Stimulated activated CD8-positive, alpha-beta memory T cell treated with anti-CD3 and anti-CD28 coated beads, Interleukin-15, amount 100 ng/mL, for 1 hour (primary cell): Measurements from ENCODE around the gene RBMX2.
A peak's percentile ranks its signal among the peaks of the same experiment; 100 is the strongest.
"Not testable (repeated sequence)": the region's sequence is repeated elsewhere in the genome, so short reads cannot be mapped to it uniquely, and the experiment has no call there.

Experiments
- DNase-seq: peaks from one replicate; pipeline ENCODE4 v3.0.0-alpha.2; 2020; ENCODE audit warnings: low read depth

RBMX2 gene, protein sequence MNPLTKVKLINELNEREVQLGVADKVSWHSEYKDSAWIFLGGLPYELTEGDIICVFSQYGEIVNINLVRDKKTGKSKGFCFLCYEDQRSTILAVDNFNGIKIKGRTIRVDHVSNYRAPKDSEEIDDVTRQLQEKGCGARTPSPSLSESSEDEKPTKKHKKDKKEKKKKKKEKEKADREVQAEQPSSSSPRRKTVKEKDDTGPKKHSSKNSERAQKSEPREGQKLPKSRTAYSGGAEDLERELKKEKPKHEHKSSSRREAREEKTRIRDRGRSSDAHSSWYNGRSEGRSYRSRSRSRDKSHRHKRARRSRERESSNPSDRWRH

DNA sequence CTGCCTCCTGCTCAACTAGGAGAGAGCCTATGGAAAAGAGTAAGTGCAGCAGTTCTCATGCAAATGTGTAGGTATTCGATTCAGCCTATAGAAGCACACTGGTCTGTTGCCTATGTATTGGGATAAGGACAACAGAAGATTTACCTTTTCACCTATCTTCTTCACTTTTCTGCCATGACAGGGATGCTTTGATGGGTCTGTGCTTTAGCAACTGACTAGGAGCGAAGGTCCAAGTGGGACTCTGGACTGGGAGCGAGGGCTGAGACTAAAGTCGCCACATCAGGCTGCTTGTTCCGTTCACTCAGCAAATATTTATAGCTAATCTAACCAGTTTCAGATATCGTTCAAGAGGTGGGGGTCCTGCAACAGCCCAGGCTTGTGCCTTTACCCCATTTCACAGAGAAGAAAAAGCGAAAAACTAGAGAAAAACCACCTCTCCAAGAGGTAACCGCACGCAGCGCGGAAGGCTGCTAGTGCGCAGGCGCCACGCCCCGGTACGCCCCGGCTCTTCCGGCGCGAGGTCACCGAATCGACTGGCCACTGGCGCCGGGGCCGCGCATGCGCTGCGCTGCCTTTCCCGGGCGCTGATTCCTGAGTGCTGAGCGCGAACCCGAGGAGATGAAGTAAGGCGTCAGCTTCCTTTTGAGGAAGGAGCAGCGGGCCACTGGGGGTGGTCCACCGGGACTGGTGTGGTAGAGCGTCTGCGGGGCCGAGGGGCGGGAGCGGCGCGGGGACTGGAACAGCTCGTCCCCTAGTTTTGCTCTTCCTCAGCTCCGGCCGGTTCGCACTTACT lies at the start of gene RBMX2:
RBMX2 (plus strand) TSS at position 573 of the 793 bp plus-strand sequence; CDS start at position 619, 46 bp downstream.
- peak; percentile 21 for DNase-seq

DNA sequence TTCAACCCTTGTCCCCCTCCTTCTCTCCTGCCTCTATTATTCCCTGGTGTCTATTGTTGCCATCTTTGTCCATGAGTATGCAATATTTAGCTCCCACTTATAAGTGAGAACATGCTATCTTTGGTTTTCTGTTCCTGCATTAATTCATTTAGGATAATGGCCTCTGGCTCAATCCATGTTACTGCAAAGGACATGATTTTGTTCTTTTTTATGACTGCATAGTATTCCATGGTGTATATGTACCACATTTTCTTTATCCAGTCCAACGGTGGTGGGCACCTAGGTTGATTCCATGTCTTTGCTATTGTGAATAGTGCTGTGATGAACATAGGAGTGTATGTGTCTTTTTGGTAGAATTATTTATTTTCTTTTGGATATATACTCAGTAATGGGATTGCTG lies 49.7 kb upstream of the RBMX2 start:
- not testable (repeated sequence) for DNase-seq

DNA sequence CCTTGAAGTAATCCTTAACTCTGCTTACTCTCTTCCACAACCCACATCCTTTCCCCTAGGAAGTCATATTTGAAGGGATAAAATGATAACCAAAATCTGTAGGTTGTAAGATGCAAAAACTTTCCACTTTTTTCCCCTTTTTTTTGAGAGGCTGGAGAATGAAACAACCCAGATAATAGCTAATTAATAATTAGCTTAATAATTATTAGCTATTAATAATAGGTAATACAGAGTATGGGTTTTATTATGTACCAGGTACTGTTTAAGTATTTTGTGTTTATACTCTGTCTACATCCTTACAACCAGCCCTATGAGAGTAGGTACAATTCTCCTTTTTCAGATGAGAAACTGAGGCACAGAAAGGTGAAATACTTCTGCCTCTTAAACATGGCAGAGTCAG lies 25.7 kb upstream of the RBMX2 start:
- no peak for DNase-seq

DNA sequence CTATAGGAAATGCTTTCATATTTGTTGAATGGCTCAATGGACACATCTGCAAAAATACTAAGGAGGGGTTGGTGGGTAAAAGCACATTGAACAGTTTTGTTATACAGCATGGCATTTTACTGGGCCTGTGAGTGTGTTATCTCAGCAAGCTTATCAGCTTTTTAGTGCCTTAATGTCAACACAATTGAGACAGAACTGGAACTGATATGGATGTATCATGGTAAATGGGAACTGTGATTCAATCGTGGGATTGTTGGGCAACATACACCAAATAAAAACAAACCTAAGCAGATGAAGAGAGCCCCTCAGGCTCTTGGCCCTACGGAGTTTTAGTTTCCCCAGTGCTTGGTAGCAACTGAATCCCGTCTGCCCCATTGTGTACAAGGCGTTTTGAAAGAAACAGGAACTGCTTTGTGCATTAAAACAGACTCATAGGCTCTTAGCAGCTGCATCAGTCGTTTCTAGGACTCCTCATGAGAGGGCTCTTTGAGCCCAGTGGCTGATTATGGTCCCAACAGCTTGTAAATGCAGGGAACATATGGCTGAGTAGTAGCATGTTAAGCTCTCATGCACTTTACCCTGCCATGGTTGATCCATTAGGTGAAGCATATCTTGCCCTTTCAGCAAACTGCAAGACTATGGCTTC lies 23.6 kb upstream of the RBMX2 start:
- DNase-seq, result no peak

DNA sequence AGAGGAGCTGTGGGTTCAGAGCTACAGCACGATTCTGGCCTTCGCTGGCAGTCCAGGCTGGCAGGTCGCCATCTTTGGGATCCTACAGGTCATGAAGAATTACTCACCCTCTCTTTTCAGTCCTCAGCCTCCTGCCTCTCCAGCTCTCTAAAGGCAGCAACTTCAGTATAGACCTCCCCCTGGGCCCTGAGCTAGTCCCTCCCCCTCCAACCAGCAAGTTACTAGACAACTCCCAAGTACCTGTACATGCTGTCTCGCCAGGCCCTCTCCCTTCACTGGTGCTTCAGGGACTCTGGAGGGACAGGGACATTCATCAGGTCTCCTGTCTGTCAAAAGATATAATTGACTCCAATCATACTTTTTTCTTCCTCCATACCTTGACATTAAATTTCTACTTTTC lies 16.3 kb upstream of the RBMX2 start, which contains the start of gene GPR119:
GPR119 (minus strand) TSS at position 155 of the 400 bp plus-strand sequence. CDS start 227 bp downstream, outside the sequence.
- no peak for DNase-seq

DNA sequence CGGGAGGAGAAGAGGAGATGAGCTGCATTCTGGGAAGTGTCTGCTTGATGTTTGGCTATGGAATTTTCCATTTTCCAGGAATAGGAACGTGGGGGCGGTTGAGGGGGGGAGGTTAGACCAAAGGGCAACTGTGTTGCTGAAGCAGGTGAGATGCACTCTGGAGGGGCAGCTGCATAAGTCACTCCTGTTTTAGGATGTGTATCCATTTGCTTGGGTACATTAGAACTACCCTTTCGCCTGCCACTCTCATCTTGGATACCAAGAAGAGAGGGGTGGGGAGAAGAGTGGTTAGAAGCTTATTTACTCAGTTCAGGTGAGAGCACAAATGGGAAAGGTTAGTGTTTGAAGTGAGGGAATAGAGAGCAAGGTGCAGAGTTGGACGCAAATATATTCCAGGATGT lies 15.4 kb upstream of the RBMX2 start:
- DNase-seq, result no peak

DNA sequence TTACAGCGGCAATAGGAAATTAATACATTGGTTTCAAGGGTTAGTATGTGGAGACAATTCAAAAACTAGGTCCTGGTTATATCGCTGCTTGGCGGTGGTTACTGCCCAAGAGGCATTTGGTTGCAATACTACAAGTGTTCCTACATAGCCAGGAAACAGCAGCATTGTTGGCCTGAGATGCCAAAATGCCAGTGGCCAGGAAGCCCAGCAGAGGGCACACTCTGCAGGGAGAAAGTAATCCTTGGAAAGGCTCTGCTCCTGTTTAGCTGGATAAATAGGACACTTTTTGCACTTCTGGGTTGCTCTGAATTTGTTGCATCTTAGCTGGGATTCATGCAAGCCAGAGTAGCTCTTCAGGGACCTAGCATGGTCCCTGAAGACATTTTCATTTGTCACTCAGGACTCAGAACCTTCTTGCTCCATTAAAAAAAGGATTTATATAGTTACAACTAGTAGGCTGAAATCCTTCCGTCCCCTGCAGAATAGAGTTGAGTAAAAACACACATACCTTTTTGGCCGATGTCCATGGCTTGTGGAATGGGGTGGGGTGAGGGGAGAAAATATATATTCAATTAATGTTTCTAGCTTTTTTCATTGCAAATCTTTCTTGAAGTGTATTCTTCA lies 8.2 kb upstream of the RBMX2 start:
- no peak for DNase-seq

DNA sequence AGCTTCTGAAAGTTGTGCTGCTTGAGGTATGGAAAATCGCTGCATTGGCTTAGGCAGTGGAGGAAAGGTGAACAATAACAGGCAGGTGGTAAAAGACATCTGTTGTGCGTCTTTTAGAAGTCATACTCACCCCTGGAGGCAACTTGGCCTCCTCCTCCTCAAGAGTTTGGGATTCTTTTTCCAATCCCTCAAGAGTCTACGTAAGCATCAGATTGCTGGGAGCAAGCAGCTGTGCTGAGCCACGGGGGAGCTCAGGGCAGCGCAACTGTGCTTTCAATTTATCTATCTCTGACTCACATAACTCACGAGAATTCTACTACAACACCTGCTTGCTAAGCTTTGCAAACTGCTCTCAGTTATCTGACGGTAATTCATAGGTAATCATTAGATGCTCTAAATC lies 6.4 kb upstream of the RBMX2 start:
- no peak for DNase-seq

DNA sequence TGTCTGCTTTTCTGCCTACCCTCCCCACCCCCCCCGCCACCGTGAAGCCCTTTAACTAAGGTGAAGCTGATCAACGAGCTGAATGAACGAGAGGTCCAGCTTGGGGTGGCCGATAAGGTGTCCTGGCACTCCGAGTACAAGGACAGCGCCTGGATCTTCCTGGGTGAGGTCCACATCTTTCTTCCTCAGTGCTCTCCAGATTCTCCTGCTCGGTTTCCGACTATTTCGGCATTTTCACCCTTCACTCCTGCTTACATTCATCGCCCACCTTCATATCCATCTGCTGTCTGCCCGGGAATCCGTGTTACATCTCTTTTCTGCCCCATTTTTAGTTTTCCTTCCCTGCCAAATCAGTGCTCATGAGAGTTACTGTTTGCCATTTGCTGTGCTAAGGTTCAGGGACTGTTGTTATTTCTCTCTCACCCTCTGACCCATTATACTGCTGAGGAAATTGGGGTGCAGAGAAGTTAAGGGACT lies 459 bp downstream of the RBMX2 start:
- DNase-seq, result no peak

DNA sequence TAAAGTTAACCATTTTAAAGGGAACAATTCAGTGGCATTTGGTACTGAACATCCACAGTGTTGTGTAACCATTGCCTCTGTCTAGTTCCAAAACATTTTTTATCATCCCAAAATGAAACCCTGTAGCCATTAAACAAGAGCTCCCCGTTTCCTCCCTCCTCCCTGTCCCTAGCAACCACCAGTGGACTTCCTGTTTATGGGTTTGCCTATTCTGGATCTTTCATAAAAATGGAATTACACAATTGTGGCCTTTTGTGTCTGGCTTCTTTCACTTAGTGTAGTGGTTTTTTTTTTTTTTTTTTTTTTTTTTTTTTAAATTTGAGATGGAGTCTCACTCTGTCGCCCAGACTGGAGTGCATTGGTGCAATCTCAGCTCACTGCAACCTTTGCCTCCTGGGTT lies 11.6 kb downstream of the RBMX2 start:
- DNase-seq, result no peak

DNA sequence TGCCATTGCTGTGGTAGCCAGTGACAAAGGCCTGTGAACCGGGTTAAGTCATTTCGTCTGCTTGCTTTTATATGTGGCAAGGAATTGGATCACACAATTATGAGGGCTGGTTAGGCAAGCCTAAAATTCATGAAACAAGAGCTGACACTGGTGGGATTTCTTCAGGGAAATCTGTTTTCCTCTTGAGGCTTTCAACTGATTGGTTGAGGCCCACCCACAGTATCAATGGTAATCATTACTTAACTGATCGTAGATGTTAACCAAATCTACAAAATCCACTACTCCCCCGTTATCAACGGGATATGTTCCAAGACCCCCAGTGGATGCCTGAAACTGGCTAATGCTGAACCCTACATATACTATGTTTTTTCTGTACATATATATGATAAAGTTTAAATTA lies 13.0 kb downstream of the RBMX2 start:
- DNase-seq, result no peak

DNA sequence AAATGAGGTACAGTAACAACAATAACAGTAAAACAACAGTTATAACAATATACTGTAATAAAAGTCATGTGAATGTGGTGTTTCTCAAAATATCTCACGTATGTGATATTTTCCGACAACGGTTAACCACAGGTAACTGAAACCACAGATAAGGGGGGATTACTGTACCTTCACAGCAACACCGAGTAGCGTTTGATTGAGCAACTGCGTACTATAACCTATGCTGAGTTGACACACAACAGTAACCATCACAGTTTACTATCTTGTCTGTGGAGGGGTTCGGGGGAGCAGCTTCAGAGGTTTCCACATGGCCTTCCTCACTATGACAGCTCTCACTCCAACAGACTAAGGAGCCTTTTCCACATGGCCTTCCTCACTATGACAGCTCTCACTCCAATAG lies 13.4 kb downstream of the RBMX2 start:
- no peak for DNase-seq

DNA sequence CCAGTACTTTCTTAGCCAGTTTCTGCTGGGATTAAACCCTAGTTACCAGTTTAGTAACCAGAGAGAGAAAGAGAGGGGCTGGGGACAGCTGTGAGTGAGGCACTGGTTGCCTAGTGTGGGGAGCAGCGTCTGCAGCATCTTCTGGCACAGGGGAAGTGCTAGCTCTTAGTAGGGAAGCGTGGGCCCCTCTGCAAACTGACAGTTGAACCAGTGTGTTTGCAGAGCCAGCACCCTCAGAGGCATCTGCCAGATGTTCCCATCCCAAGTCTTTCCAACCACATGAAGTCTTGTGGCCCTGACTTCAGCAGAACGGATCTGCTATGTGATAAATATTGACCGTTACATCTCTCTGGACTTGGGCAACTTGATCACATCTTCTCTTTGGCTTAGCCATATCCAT lies 15.0 kb downstream of the RBMX2 start:
- DNase-seq, result no peak

DNA sequence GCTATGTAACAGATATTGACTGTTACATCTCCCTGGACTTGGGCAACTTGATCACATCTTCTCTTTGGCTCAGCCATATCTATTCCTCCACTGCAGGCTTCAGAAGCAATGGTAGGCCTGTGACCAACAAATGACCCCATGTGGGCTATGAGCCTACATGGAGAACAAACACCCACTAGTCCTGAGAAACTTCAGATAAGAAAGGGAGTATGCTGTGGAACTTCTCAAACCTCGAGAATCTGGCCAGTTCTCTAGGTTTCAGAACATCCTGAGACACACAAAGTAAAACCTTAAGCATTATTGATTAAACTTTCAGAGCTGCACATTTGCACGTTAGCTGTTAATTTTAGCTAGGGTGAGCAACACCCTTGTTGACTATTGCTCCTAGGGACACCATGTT lies 16.3 kb downstream of the RBMX2 start:
- DNase-seq, result no peak

DNA sequence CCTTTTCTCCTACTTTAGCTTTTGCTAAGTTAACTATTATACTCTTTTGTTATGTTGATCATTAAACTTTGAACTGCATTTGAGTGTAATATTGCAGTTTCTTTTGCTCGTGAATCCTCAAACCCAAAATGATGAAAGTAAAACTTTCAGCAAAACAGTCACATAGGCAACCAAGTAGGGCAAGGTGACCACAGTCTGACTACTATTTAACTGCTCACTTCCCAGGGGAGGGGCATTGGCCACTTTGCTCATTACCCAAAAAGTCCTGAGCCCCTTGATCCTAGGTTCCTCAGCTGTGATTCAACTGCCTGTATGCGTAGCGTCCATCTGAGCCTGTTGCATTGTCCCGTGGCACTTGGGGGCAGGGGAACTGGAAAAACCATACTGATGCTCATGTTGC lies 17.0 kb downstream of the RBMX2 start:
- DNase-seq, result no peak

DNA sequence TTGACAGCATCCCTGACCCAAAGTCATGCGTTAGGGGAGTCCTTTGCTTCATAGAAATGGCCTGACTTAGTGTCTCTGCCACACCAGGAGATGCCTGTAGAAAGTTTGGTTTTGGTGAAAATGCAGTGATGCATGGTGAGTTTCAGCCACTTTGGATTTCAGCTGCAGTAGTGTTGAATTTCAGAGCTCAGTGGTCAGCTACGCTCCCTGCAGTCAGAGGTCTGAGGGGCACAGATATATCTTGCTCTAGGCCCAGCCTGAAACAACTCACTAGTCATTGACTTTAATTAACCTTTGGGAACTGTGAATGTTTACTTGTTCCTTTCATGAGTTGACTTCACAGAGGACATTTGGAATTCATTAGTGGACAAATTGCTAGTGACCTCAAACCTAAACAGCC lies 17.5 kb downstream of the RBMX2 start:
- DNase-seq, result no peak

DNA sequence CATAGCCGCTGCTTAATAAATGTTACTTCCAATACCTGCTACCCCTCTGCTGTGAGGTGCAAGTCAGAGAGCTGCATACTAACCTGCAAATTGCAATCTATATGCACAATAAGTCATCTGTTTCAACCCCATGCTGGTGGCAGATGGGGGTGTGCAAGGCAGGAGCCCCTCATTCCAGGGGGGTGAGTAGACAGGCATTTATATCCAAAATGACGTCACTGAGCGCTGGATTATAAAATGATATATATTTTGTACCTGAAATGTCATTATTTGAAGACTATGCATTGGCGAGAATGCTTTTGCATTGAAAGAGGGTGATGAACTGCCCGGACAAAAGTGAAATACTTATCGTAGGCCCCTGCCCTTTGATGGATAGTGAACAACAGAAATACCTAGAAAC lies 24.7 kb downstream of the RBMX2 start:
- DNase-seq, result no peak

DNA sequence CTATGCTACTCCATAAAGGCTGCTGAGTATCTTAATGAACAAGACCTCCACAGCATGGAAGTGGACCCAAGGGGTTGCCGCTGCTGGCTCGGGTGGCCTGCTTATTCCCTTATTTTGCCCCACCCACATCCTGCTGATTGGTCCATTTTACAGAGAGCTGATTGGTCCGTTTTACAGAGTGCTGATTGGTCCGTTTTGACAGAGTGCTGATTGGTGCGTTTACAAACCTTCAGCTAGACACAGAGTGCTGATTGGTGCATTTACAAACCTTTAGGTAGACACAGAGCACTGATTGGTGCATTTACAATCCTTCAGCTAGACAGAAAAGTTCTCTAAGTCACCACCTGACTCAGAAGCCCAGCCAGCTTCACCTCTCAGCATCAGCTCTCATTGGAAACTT lies 27.4 kb downstream of the RBMX2 start:
- not testable (repeated sequence) for DNase-seq

DNA sequence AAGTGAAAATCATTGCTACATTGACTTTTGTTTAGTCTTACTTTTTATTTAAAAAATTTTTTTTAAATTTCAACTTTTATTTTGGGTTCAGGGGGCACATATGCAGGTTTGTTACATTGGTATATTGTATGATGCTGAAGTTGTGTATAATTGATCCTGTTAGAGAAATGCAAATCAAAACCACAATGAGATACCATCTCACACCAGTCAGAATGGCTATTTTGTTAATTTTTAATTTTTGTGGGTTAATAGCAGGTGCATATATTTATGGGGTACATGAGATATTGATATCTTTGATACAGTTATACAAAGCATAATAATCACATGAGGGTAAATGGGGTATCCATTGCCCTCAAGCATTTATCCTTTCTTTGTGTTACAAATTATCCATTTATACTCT lies 34.1 kb downstream of the RBMX2 start:
- DNase-seq, result no peak

DNA sequence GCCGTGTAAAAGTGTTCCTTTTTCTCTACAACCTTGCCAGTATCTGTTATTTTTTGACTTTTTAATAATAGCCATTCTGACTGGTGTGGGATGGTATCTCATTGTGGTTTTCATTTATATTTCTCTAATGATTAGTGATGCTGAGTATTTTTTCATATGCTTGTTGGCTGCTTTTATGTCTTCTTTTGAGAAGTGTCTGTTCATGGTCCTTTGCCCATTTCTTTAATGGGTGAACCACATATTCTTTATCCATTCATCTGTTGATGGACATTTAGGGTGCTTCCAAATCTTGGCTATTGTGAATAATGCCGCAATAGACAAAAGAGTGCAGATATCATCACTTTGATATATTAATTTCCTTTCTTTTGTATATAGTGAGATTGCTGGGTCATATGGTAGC lies 36.2 kb downstream of the RBMX2 start:
- not testable (repeated sequence) for DNase-seq

DNA sequence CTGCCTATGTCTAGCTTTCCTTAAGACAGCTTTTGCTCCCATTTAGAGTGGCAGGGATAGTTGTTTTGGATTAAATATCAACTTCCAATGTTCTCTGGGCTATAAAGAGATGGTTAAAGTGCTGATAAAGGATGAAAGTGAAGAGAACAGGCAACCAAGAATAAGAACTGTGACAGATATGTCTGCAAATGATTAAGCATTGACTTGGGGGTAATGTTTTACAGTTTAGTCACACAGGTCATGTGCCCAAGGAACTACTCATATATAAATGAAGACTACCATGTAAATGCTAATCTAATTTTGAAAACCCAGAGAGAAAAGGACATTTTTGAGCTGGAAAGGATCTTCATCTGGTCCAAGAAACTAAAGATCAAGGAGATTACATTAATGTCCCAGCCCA lies 42.1 kb downstream of the RBMX2 start:
- DNase-seq, result no peak

DNA sequence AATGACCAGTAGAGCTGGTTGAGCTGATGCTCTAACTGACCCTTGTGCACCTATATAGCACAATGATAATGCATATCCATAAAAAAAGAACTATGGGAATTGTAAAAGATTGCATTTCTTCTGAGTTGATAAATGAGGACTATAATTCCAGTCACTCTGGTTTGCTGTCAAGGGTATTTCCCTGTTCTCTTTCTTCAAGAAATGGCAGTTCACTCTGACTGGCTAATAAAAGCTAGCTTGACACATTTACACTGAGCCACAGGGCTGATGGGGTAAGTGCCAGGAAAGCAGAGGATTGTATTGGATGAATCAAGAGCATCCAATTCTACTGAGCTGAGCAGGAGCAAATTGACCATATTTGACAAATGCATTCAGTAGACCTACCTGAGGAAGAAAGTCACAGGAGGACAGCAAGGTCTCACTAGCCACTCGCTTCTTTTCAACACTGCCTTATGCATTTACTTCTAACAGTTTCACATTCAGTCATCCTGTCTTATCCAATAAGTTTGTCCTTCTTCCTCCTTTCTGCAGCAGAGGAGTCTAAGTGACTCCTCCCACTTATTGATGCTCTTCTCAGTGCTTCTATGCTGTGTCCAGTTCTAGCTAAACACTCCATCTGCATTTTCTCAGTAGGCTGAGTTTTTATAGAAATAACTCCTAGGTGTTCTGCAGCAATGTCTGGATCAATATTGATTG lies 43.0 kb downstream of the RBMX2 start:
- DNase-seq, result no peak
